IgD-negative memory B cell (primary cell): ENCODE data around the gene LRRC56. TPM values are rescaled to one million over a fixed set of nuclear protein-coding genes. Genes with fewer than 3 reads are reported as not detected.

Experiments
- H3K27ac Mint-ChIP-seq, 3 donors: one replicate each; pipeline ENCODE4 v1.8.0; 2020 to 2022; ENCODE audit warnings: mild to moderate bottlenecking in 3 of 3, mixed read lengths in 3 of 3, moderate library complexity in 1 of 3
- H3K27me3 Mint-ChIP-seq: one replicate; pipeline ENCODE4 v1.8.0; 2021; ENCODE audit warnings: mixed read lengths
- H3K36me3 Mint-ChIP-seq: one replicate; pipeline ENCODE4 v1.8.0; 2020; ENCODE audit warnings: mild to moderate bottlenecking, mixed read lengths
- H3K4me1 Mint-ChIP-seq, 3 donors: one replicate each; pipeline ENCODE4 v1.8.0; 2020 to 2022; ENCODE audit warnings: mixed read lengths in 3 of 3, mild to moderate bottlenecking in 1 of 3
- H3K4me3 Mint-ChIP-seq, 4 donors: one replicate each; pipeline ENCODE4 v1.8.0; 2020 to 2022; ENCODE audit warnings: mild to moderate bottlenecking in 4 of 4, mixed read lengths in 4 of 4, moderate library complexity in 3 of 4
- H3K9me3 Mint-ChIP-seq, 3 donors: one replicate each; pipeline ENCODE4 v1.8.0; 2020 to 2021; ENCODE audit warnings: mixed read lengths in 3 of 3, mild to moderate bottlenecking in 1 of 3
- polyA plus RNA-seq: library from polyadenylated mRNA; unstranded; fragments of 300-500 nt; fragmentation: Illumina TruSeq; gene quantifications from one replicate; pipeline ENCODE4 v1.2.3, GENCODE V29; 2021

The LRRC56 gene
- polyA plus RNA-seq, 1 donor from 2014 or later, result 2.6 TPM

GRCh38 chr11:496834-497564, 40.3 kb upstream of the LRRC56 start:
- Mint-ChIP-seq H3K27me3 (no peaks in the 10 kb centered on the region), H3K4me3 (no peak overlapping the region), H3K27ac (peak overlapping the region in 1 of 3 donors; percentile 87), H3K4me1 (peaks cover 5 to 17% (median 7%) of the 10 kb centered on the region in 3 donors), H3K36me3 (peaks cover 17% of the 10 kb centered on the region), H3K9me3 (no peaks in the 10 kb centered on the region)

GRCh38 chr11:497565-498296, 39.6 kb upstream of the LRRC56 start:
- Mint-ChIP-seq H3K9me3 (no peaks in the 10 kb centered on the region), H3K27me3 (no peaks in the 10 kb centered on the region), H3K36me3 (peaks cover 17% of the 10 kb centered on the region), H3K4me3 (no peak overlapping the region), H3K4me1 (peaks cover 5 to 14% (median 7%) of the 10 kb centered on the region in 3 donors), H3K27ac (no peak overlapping the region)

GRCh38 chr11:498297-499181, 38.8 kb upstream of the LRRC56 start:
- no peak overlapping the region for H3K4me3 Mint-ChIP-seq
- no peaks in the 10 kb centered on the region for H3K9me3 Mint-ChIP-seq
- peak overlapping the region in 1 of 3 donors; percentile 43 for H3K27ac Mint-ChIP-seq
- peaks cover 17% of the 10 kb centered on the region for H3K36me3 Mint-ChIP-seq
- H3K27me3 Mint-ChIP-seq, result no peaks in the 10 kb centered on the region
- H3K4me1 Mint-ChIP-seq, result peaks cover 5 to 15% (median 10%) of the 10 kb centered on the region in 3 donors

GRCh38 chr11:499201-500076, 37.9 kb upstream of the LRRC56 start:
- no peak overlapping the region for H3K4me3 Mint-ChIP-seq
- H3K27me3 Mint-ChIP-seq, result no peaks in the 10 kb centered on the region
- peaks cover 5 to 17% (median 12%) of the 10 kb centered on the region in 3 donors for H3K4me1 Mint-ChIP-seq
- H3K27ac Mint-ChIP-seq, result peak overlapping the region in 2 of 3 donors; percentile 43 to 62
- peaks cover 15% of the 10 kb centered on the region for H3K36me3 Mint-ChIP-seq
- no peaks in the 10 kb centered on the region for H3K9me3 Mint-ChIP-seq

GRCh38 chr11:501001-501682, 36.2 kb upstream of the LRRC56 start:
- Mint-ChIP-seq H3K4me1 (peaks cover 16 to 25% (median 23%) of the 10 kb centered on the region in 3 donors), H3K4me3 (peak overlapping the region in 2 of 4 donors; percentile 12 to 86), H3K27ac (peak overlapping the region; percentile 82 to 99 (median 85)), H3K36me3 (peaks cover 10% of the 10 kb centered on the region), H3K27me3 (peaks cover 2% of the 10 kb centered on the region), H3K9me3 (no peaks in the 10 kb centered on the region)

GRCh38 chr11:501683-502287, 35.5 kb upstream of the LRRC56 start:
- Mint-ChIP-seq H3K27ac (peak overlapping the region in 2 of 3 donors; percentile 35 to 99), H3K4me1 (peaks cover 22 to 28% (median 24%) of the 10 kb centered on the region in 3 donors), H3K27me3 (peaks cover 2% of the 10 kb centered on the region), H3K9me3 (no peaks in the 10 kb centered on the region), H3K36me3 (peaks cover 10% of the 10 kb centered on the region), H3K4me3 (peak overlapping the region in 1 of 4 donors; percentile 29)

GRCh38 chr11:502288-503178, 34.8 kb upstream of the LRRC56 start:
- peaks cover 6% of the 10 kb centered on the region for H3K36me3 Mint-ChIP-seq
- H3K27ac Mint-ChIP-seq, result peak overlapping the region in 2 of 3 donors; percentile 35 to 99
- H3K27me3 Mint-ChIP-seq, result peaks cover 2% of the 10 kb centered on the region
- peaks cover 22 to 25% (median 24%) of the 10 kb centered on the region in 3 donors for H3K4me1 Mint-ChIP-seq
- H3K4me3 Mint-ChIP-seq, result peak overlapping the region; percentile 41 to 93 (median 76)
- H3K9me3 Mint-ChIP-seq, result no peaks in the 10 kb centered on the region

GRCh38 chr11:503179-503981, 33.9 kb upstream of the LRRC56 start:
- Mint-ChIP-seq H3K4me1 (peaks cover 22 to 28% (median 23%) of the 10 kb centered on the region in 3 donors), H3K27me3 (peaks cover 2% of the 10 kb centered on the region), H3K4me3 (peak overlapping the region; percentile 67 to 93 (median 82)), H3K36me3 (peaks cover 2% of the 10 kb centered on the region), H3K27ac (peak overlapping the region in 2 of 3 donors; percentile 62 to 99), H3K9me3 (no peaks in the 10 kb centered on the region)

- Mint-ChIP-seq H3K4me3 (peak overlapping the region; percentile 70 to 99 (median 98)), H3K27me3 (peaks cover 2% of the 10 kb centered on the region), H3K36me3 (peaks cover 2% of the 10 kb centered on the region), H3K27ac (peak overlapping the region in 2 of 3 donors; percentile 62 to 100), H3K9me3 (no peaks in the 10 kb centered on the region), H3K4me1 (peaks cover 22 to 28% (median 23%) of the 10 kb centered on the region in 3 donors)
Measured at GRCh38 chr11:504053-504993, 33.0 kb upstream of the LRRC56 start.

- Mint-ChIP-seq H3K27ac (peak overlapping the region in 2 of 3 donors; percentile 62 to 100), H3K27me3 (peaks cover 2% of the 10 kb centered on the region), H3K36me3 (peaks cover 2% of the 10 kb centered on the region), H3K4me3 (peak overlapping the region; percentile 70 to 99 (median 98)), H3K4me1 (peaks cover 22 to 28% (median 25%) of the 10 kb centered on the region in 3 donors), H3K9me3 (no peaks in the 10 kb centered on the region)
Measured at GRCh38 chr11:504994-505344, 32.4 kb upstream of the LRRC56 start.
